HG03521 (cell line): ENCODE results near the gene ANKRD29.
"Not testable (repeated sequence)": the region's sequence is repeated elsewhere in the genome, so short reads cannot be mapped to it uniquely, and the experiment has no call there.

ENCODE experiments used
- ATAC-seq: cut with Tn5 transposase; IDR thresholded peaks from one replicate; pipeline ENCODE4 v1.9.1; 2021; ENCODE audit warnings: mild to moderate bottlenecking, moderate library complexity; ENCODE audit not compliant: unreplicated experiment

Gene ANKRD29

DNA sequence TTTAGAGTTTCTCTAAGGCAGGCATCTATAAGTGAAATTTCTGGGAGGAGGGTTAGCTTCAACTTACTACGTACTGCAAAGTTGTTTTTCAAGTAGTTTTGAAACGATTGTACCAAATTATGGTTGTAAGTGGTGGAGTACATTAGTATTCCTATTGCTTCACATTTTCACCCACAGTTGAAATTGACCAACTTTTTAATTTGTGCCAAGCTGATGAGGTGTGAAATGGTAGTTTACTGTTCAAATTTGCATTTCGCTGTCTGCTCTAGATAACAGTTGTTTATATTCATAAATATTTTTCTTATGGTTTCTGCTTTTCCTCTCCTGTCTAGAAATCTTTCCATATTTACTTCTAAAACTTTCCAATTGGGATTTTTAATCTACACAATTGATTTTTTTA, 95.0 kb downstream of the ANKRD29 start:
- ATAC-seq = no peak

GRCh38 chr18:23565916-23566547, 96.7 kb downstream of the ANKRD29 start:
- no peak for ATAC-seq

DNA sequence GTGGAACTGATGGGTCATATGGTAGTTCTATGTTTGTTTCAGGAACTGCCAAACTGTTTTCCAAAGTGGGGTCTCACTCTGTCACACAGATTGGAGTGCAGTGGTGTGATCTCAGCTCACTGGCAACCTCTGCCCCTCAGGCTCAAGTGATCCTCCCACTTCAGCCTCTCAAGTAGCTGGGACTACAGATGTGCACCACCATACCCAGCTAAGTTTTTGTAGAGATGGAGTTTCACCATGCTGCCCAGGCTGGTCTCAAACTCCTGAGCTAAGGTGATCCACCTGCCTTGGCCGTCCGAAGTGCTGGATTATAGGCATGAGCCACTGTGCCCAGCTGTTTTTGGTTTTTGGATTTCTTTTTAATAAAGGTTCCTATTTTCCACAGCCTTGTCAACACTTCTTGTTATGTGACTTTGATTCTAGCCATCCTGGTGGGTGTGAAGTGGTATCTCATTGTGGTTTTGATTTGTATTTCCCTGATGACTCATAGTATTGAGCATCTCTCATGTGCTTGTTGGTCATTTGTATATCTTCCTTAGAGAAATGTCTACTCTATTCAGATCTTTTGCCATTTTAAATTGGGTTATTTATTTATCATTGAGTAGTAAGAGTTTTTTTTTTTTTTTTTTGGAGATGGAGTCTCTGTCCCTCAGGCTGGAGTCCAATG, 99.2 kb downstream of the ANKRD29 start:
- no peak for ATAC-seq

- no peak for ATAC-seq
These were observed 102.5 kb downstream of the ANKRD29 start for GRCh38 chr18:23560186-23560585.

GRCh38 chr18:23557511-23557910, 105.2 kb downstream of the ANKRD29 start:
- ATAC-seq = not testable (repeated sequence)

GRCh38 chr18:23556145-23556780, 106.4 kb downstream of the ANKRD29 start:
- ATAC-seq = no peak

GRCh38 chr18:23553887-23554286, 108.8 kb downstream of the ANKRD29 start:
- ATAC-seq = no peak

DNA sequence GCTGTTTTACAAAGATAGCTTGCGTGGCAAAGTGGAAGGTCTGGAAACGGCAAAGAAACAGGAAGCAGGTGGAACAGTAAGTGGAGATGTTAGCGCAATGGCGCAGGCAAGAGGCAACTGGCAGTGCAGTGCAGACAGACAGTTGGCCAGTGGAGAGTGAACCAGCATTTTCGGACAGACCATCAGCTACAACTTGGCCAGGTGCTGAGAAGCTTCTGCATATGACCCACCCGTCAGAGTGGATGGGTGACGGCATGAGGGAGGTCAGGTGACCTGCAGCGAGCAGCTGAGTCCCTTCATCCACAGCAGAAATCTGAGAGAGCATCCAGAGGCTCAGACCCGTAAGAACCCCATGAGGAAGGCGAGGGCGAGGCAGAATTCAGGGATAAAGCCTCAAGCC, 110.2 kb downstream of the ANKRD29 start:
- ATAC-seq = no peak

DNA sequence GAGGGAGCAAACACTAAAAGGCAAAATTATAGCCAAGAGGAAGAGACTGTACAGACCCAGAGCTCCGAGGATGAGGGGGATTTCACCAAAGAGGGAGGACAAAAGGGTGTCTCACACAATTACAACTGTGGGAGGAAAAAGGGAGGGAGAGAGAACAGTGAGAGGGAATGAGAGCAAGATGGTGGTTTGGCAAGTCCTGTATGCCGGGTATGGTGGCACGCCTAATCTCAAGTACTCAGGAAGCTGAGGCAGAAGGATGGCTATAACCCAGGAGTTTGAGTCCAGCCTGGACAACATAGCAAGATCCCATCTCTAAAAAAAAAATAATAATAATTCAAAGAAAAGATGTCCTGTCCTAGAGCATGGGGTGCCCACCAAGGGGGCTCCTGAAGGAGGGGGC, 110.7 kb downstream of the ANKRD29 start:
- ATAC-seq = no peak

- no peak for ATAC-seq
These were observed 111.8 kb downstream of the ANKRD29 start for GRCh38 chr18:23550898-23551297.
